Coronary artery (tissue), 2 donors: ENCODE measurements around the gene MRPL40.

Experiments used
- DNase-seq: peaks from one replicate; pipeline ENCODE4 v3.0.0-alpha.2; 2017; ENCODE audit warnings: low spot score
- H3K27ac ChIP-seq, 2 donors: fragments of 200-600 bp; sonication (generic); one replicate each; pipeline ENCODE4 v1.5.1; 2016 to 2019
- H3K4me3 ChIP-seq: fragments of 200-600 bp; sonication (generic); 2 replicates; pipeline ENCODE4 v1.5.1; 2016; ENCODE audit warnings: mild to moderate bottlenecking, moderate library complexity
- CTCF ChIP-seq: fragments of 200-600 bp; sonication (generic); IDR thresholded peaks from one replicate; pipeline ENCODE4 v1.5.1; 2019; ENCODE audit warnings: antibody characterized with exemption

The MRPL40 gene

GRCh38 chr22:19406846-19407245 is 25.5 kb upstream of the MRPL40 start:
- Histone ChIP-seq H3K27ac (no peak overlapping the region), H3K4me3 (no peak overlapping the region)
- DNase-seq = no peak
- TF ChIP-seq CTCF = no peak

GRCh38 chr22:19407649-19408606 is 24.4 kb upstream of the MRPL40 start:
- no peak overlapping the region for H3K4me3 ChIP-seq
- no peak overlapping the region for H3K27ac ChIP-seq
- no peak for DNase-seq
- TF ChIP-seq CTCF = no peak

GRCh38 chr22:19410941-19411689 is 21.2 kb upstream of the MRPL40 start:
- no peak for TF ChIP-seq CTCF
- DNase-seq = no peak
- Histone ChIP-seq H3K4me3 (no peak overlapping the region), H3K27ac (no peak overlapping the region)

GRCh38 chr22:19411690-19412045 is 20.7 kb upstream of the MRPL40 start:
- H3K4me3 ChIP-seq = no peak overlapping the region
- TF ChIP-seq CTCF = no peak
- no peak overlapping the region for H3K27ac ChIP-seq
- DNase-seq = no peak

- TF ChIP-seq CTCF = no peak
- DNase-seq = no peak
- Histone ChIP-seq H3K4me3 (no peak overlapping the region), H3K27ac (no peak overlapping the region)
Measured at GRCh38 chr22:19412478-19412877, 19.9 kb upstream of the MRPL40 start.

GRCh38 chr22:19412923-19413322 is 19.4 kb upstream of the MRPL40 start:
- DNase-seq = no peak
- H3K4me3 ChIP-seq = no peak overlapping the region
- no peak overlapping the region for H3K27ac ChIP-seq
- TF ChIP-seq CTCF = no peak

GRCh38 chr22:19419086-19419463 is 13.3 kb upstream of the MRPL40 start:
- no peak overlapping the region for H3K27ac ChIP-seq
- no peak for TF ChIP-seq CTCF
- H3K4me3 ChIP-seq = no peak overlapping the region

More at GRCh38 chr22:19419086-19419463, 13.3 kb upstream of the MRPL40 start:
- no peak for DNase-seq
